HEK293T (cell line): Measurements from ENCODE around the gene CNTF.

Experiments used
- CTCF ChIA-PET: fragments of 350-600 bp; formaldehyde crosslinking; extraction: SDS; loops from one replicate; lab custom pipeline; 2021; ENCODE audit warnings: antibody characterized with exemption, inconsistent platforms; lab: Yijun Ruan, JAX
- POLR2A ChIA-PET: fragments of 350-600 bp; formaldehyde crosslinking; extraction: SDS; loops from one replicate; lab custom pipeline; 2020; ENCODE audit warnings: antibody characterized with exemption, inconsistent platforms; lab: Yijun Ruan, JAX
- DNase-seq: peaks from one replicate; pipeline ENCODE4 v3.0.0; 2012; ENCODE audit warnings: mixed read lengths; ENCODE audit errors: extremely low spot score
- BHLHE40 ChIP-seq: fragments of 450-650 bp; IDR thresholded peaks from 2 replicates; pipeline ENCODE4 v1.6.1; 2016; ENCODE audit warnings: mild to moderate bottlenecking, moderate library complexity, borderline replicate concordance
- FOXK2 ChIP-seq: fragments of 450-650 bp; IDR thresholded peaks from 2 replicates; pipeline ENCODE4 v1.6.1; 2016; ENCODE audit warnings: mild to moderate bottlenecking
- FOXM1 ChIP-seq: fragments of 450-650 bp; IDR thresholded peaks from 2 replicates; pipeline ENCODE4 v1.6.1; 2017; ENCODE audit warnings: mild to moderate bottlenecking, borderline replicate concordance
- HDGF ChIP-seq: fragments of 450-650 bp; IDR thresholded peaks from 2 replicates; pipeline ENCODE4 v1.6.1; 2017; ENCODE audit warnings: antibody characterized with exemption, borderline replicate concordance
- L3MBTL2 ChIP-seq: fragments of 450-650 bp; conservative IDR thresholded peaks from 2 replicates; pipeline ENCODE4 v1.6.1; 2016; ENCODE audit warnings: mild to moderate bottlenecking

Gene CNTF

GRCh38 chr11:58674609-58675008 is 52.1 kb downstream of the CNTF start:
- TF ChIP-seq HDGF (no peak), FOXM1 (no peak), BHLHE40 (no peak), FOXK2 (no peak), L3MBTL2 (no peak)
- DNase-seq: no peak
- ChIA-PET POLR2A (no interaction called here), CTCF (no interaction called here)
